H1 (cell line): ENCODE data around the gene CACNA1E. TPM values are rescaled to one million over a fixed set of nuclear protein-coding genes. Genes with fewer than 3 reads are reported as not detected.

Experiments used
- CTCF ChIA-PET: fragments of 300-600 bp; sonication (Branson Sonifier 250); formaldehyde crosslinking; loops from one replicate; lab custom pipeline; 2021; ENCODE audit not compliant: partially characterized antibody; lab: Charles Lee
- POLR2A ChIA-PET: fragments of 300-600 bp; sonication (Branson Sonifier 250); formaldehyde crosslinking; loops from one replicate; lab custom pipeline; 2021; ENCODE audit warnings: inconsistent platforms; ENCODE audit not compliant: partially characterized antibody; lab: Charles Lee
- DNase-seq, 2 experiments: peaks; one replicate each; pipeline versions ENCODE4 v3.0.0 to v3.0.0-alpha.2; 2010 to 2022; ENCODE audit warnings: low spot score in 2 of 2, low read depth in 1 of 2, mixed read lengths in 1 of 2
- FAIRE-seq: peaks from 2 replicates; lab custom pipeline; 2011; peaks lifted over from hg19 to GRCh38; lab: Jason Lieb, UNC
- H2AFZ ChIP-seq: 2 replicates; pipeline ENCODE4 v1.8.1; 2012; ENCODE audit warnings: low read length, inconsistent platforms
- H2AK5ac ChIP-seq: 2 replicates; pipeline ENCODE4 v1.6.1; 2013; ENCODE audit warnings: low read depth, low read length
- H2BK120ac ChIP-seq: replicated peaks from 2 replicates; pipeline ENCODE3; 2013; ENCODE audit warnings: low read depth, low read length, inconsistent platforms
- H2BK12ac ChIP-seq: 2 replicates; pipeline ENCODE4 v1.6.1; 2013; ENCODE audit warnings: low read depth, low read length
- H2BK15ac ChIP-seq: 2 replicates; pipeline ENCODE4 v1.6.1; 2013; ENCODE audit warnings: low read length
- H2BK20ac ChIP-seq: 2 replicates; pipeline ENCODE4 v1.6.1; 2013; ENCODE audit warnings: low read length
- H2BK5ac ChIP-seq: 2 replicates; pipeline ENCODE4 v1.6.1; 2013; ENCODE audit warnings: low read depth, low read length
- H3K14ac ChIP-seq: 2 replicates; pipeline ENCODE4 v1.6.1; 2013; ENCODE audit warnings: inconsistent platforms; ENCODE audit not compliant: insufficient read length
- H3K18ac ChIP-seq: 2 replicates; pipeline ENCODE4 v1.6.1; 2013; ENCODE audit warnings: low read length; ENCODE audit errors: extremely low read depth
- H3K23ac ChIP-seq: 2 replicates; pipeline ENCODE4 v1.6.1; 2013; ENCODE audit warnings: inconsistent platforms; ENCODE audit not compliant: insufficient read length
- H3K23me2 ChIP-seq: 2 replicates; pipeline ENCODE4 v1.6.1; 2013; ENCODE audit warnings: low read depth, low read length
- H3K27ac ChIP-seq: 2 replicates; pipeline ENCODE4 v1.6.1; 2011; ENCODE audit warnings: low read depth, low read length, inconsistent platforms
- H3K27me3 ChIP-seq, 4 experiments: replicated peaks in 1 of 4; 1 replicate in 1 of 4; 2 replicates in 3 of 4; pipeline versions ENCODE4 v1.6.1 to v1.8.1; 2011 to 2013; ENCODE audit warnings: low read length in 3 of 4, mild to moderate bottlenecking in 3 of 4, inconsistent platforms in 2 of 4, mixed read lengths in 2 of 4, moderate library complexity in 1 of 4; ENCODE audit not compliant: control insufficient read depth in 3 of 4, insufficient read depth in 3 of 4; ENCODE audit errors: extremely low read depth in 1 of 4
- H3K36me3 ChIP-seq, 4 experiments: 2 replicates each; pipeline versions ENCODE4 v1.6.1 to v1.8.1; 2011 to 2013; ENCODE audit warnings: mild to moderate bottlenecking in 4 of 4, low read length in 3 of 4, moderate library complexity in 2 of 4, control low read depth in 1 of 4, inconsistent platforms in 1 of 4; ENCODE audit not compliant: insufficient read depth in 4 of 4, control insufficient read depth in 2 of 4
- H3K4ac ChIP-seq: replicated peaks from 2 replicates; pipeline ENCODE3; 2013; ENCODE audit warnings: low read length, low read depth, mixed read lengths, inconsistent platforms; ENCODE audit not compliant: insufficient read length
- H3K4me1 ChIP-seq, 4 experiments: replicated peaks in 1 of 4; 1 replicate in 1 of 4; 2 replicates in 3 of 4; pipeline versions ENCODE4 v1.6.1 to v1.8.1; 2011 to 2013; ENCODE audit warnings: low read length in 3 of 4, inconsistent platforms in 2 of 4, mixed read lengths in 1 of 4; ENCODE audit not compliant: insufficient read depth in 4 of 4, control insufficient read depth in 3 of 4
- H3K4me2 ChIP-seq, 2 experiments: 2 replicates each; pipeline versions ENCODE4 v1.6.1 to v1.8.1; 2011 to 2013; ENCODE audit warnings: low read depth in 2 of 2, low read length in 2 of 2, control low read depth in 1 of 2, inconsistent platforms in 1 of 2, mild to moderate bottlenecking in 1 of 2; ENCODE audit not compliant: insufficient read depth in 1 of 2
- H3K4me3 ChIP-seq, 4 experiments: fragments of 200-600, 300-600 bp in 1 of 4; sonication (generic), shearing (Covaris generic), sonication (Bioruptor Twin) in 1 of 4; 2 replicates each; pipeline versions ENCODE4 v1.5.1 to v1.8.1; 2011 to 2016; ENCODE audit warnings: low read length in 4 of 4, low read depth in 3 of 4, control low read depth in 2 of 4, inconsistent platforms in 2 of 4, mild to moderate bottlenecking in 2 of 4, mixed read lengths in 1 of 4, moderate library complexity in 1 of 4; ENCODE audit not compliant: insufficient read depth in 2 of 4; ENCODE audit errors: extremely low read depth in 1 of 4
- H3K56ac ChIP-seq: replicated peaks from 2 replicates; pipeline ENCODE3; 2013; ENCODE audit warnings: low read depth, mild to moderate bottlenecking, mixed read lengths, low read length, inconsistent platforms; ENCODE audit not compliant: insufficient read length
- H3K79me1 ChIP-seq: 2 replicates; pipeline ENCODE4 v1.6.1; 2013; ENCODE audit warnings: low read depth, low read length, control low read depth
- H3K79me2 ChIP-seq, 2 experiments: 2 replicates each; pipeline versions ENCODE4 v1.6.1 to v1.8.1; 2012 to 2013; ENCODE audit warnings: low read length in 2 of 2, mild to moderate bottlenecking in 2 of 2, inconsistent platforms in 1 of 2; ENCODE audit not compliant: insufficient read depth in 2 of 2, control insufficient read depth in 1 of 2
- H3K9ac ChIP-seq, 4 experiments: replicated peaks in 1 of 4; 1 replicate in 1 of 4; 2 replicates in 3 of 4; pipeline versions ENCODE4 v1.6.1 to v1.8.1; 2011 to 2013; ENCODE audit warnings: low read depth in 3 of 4, low read length in 3 of 4, control low read depth in 2 of 4, mild to moderate bottlenecking in 2 of 4, moderate library complexity in 2 of 4, inconsistent platforms in 1 of 4; ENCODE audit errors: extremely low read depth in 1 of 4
- H3K9me3 ChIP-seq, 2 experiments: 2 replicates each; pipeline versions ENCODE4 v1.6.1 to v1.8.1; 2012 to 2013; ENCODE audit warnings: mild to moderate bottlenecking in 2 of 2, moderate library complexity in 2 of 2, control low read depth in 1 of 2, inconsistent platforms in 1 of 2, low read depth in 1 of 2, low read length in 1 of 2, mixed read lengths in 1 of 2; ENCODE audit not compliant: insufficient read depth in 2 of 2
- H4K20me1 ChIP-seq, 2 experiments: replicated peaks in 1 of 2; 2 replicates each; pipeline versions ENCODE3 to v1.8.1; 2011 to 2013; ENCODE audit warnings: inconsistent platforms in 2 of 2, low read length in 2 of 2, mild to moderate bottlenecking in 1 of 2; ENCODE audit not compliant: insufficient read depth in 2 of 2, control insufficient read depth in 1 of 2
- H4K5ac ChIP-seq: 2 replicates; pipeline ENCODE4 v1.6.1; 2013; ENCODE audit warnings: low read length, low read depth, mixed read lengths, inconsistent platforms; ENCODE audit not compliant: insufficient read length
- H4K8ac ChIP-seq: 2 replicates; pipeline ENCODE4 v1.8.0; 2013; ENCODE audit warnings: mild to moderate bottlenecking, moderate library complexity, low read length, inconsistent platforms; ENCODE audit not compliant: insufficient read depth; ENCODE audit errors: extremely low read depth
- H4K91ac ChIP-seq: replicated peaks from 2 replicates; pipeline ENCODE3; 2013; ENCODE audit warnings: low read length, mixed read lengths, inconsistent platforms; ENCODE audit not compliant: insufficient read length
- BACH1 ChIP-seq: IDR thresholded peaks from 2 replicates; pipeline ENCODE4 v1.6.1; 2012; ENCODE audit warnings: low read length, improper control_type of control experiment
- CHD2 ChIP-seq: IDR thresholded peaks from 2 replicates; pipeline ENCODE4 v1.6.1; 2012; ENCODE audit warnings: low read length, improper control_type of control experiment
- CTBP2 ChIP-seq: IDR thresholded peaks from 2 replicates; pipeline ENCODE4 v1.7.0; 2011; ENCODE audit warnings: borderline replicate concordance, mild to moderate bottlenecking, moderate library complexity, mixed read lengths, low read length; ENCODE audit not compliant: insufficient read depth, insufficient read length
- E2F6 ChIP-seq: IDR thresholded peaks from 2 replicates; pipeline ENCODE4 v1.6.1; 2012; ENCODE audit warnings: inconsistent platforms
- EP300 ChIP-seq, 2 experiments: IDR thresholded peaks; 1 replicate in 1 of 2; 2 replicates in 1 of 2; pipeline ENCODE4 v1.6.1; 2011 to 2012; ENCODE audit warnings: low read depth in 2 of 2, low read length in 2 of 2, mild to moderate bottlenecking in 2 of 2, borderline replicate concordance in 1 of 2, inconsistent platforms in 1 of 2, moderate library complexity in 1 of 2
- GABPA ChIP-seq: IDR thresholded peaks from 2 replicates; pipeline ENCODE4 v1.6.1; 2011; ENCODE audit warnings: mild to moderate bottlenecking, low read length, moderate library complexity, borderline replicate concordance; ENCODE audit not compliant: insufficient read depth
- POLR2A ChIP-seq, 2 experiments: IDR thresholded peaks; 1 replicate in 1 of 2; 2 replicates in 1 of 2; pipeline ENCODE4 v1.6.1; 2011; ENCODE audit warnings: low read depth in 2 of 2, low read length in 2 of 2, mild to moderate bottlenecking in 2 of 2; ENCODE audit errors: control extremely low read depth in 1 of 2
- POU5F1 ChIP-seq: IDR thresholded peaks from 2 replicates; pipeline ENCODE4 v1.6.1; 2011; ENCODE audit warnings: low read depth, mild to moderate bottlenecking, low read length, moderate library complexity
- RBBP5 ChIP-seq: IDR thresholded peaks from 2 replicates; pipeline ENCODE4 v1.7.1; 2012; ENCODE audit warnings: low read depth, mild to moderate bottlenecking, inconsistent platforms, low read length, moderate library complexity, borderline replicate concordance
- SIN3A ChIP-seq, 2 experiments: IDR thresholded peaks in 1 of 2; conservative IDR thresholded peaks in 1 of 2; 2 replicates each; pipeline ENCODE4 v1.6.1; 2011 to 2012; ENCODE audit warnings: low read length in 2 of 2, improper control_type of control experiment in 1 of 2, low read depth in 1 of 2, mild to moderate bottlenecking in 1 of 2
- SIX5 ChIP-seq: IDR thresholded peaks from 2 replicates; pipeline ENCODE4 v1.6.1; 2011; ENCODE audit warnings: mild to moderate bottlenecking, low read depth, low read length
- SP4 ChIP-seq: IDR thresholded peaks from 2 replicates; pipeline ENCODE4 v1.6.1; 2012; ENCODE audit warnings: low read length, inconsistent platforms
- TAF1 ChIP-seq: IDR thresholded peaks from 2 replicates; pipeline ENCODE4 v1.6.1; 2011; ENCODE audit warnings: mild to moderate bottlenecking, low read depth, low read length
- YY1 ChIP-seq: IDR thresholded peaks from 2 replicates; pipeline ENCODE4 v1.6.1; 2011; ENCODE audit warnings: low read depth, mild to moderate bottlenecking, low read length
- WGBS, 2 experiments: shearing (Covaris generic) in 1 of 2; methylation state at CpG; one replicate each; pipeline versions ENCODE4 v1.1.6 to v1.1.7; 2013 to 2015; ENCODE audit warnings: low lambda C conversion rate in 2 of 2, mixed read lengths in 2 of 2, inconsistent platforms in 1 of 2, low coverage in 1 of 2, missing lambda C conversion rate in 1 of 2; ENCODE audit not compliant: insufficient replicate concordance in 2 of 2, insufficient coverage in 1 of 2, insufficient read length in 1 of 2; ENCODE audit errors: extremely low coverage in 1 of 2, missing lambda C conversion rate in 1 of 2; 5-methylcytosine and 5-hydroxymethylcytosine counted together
- polyA plus RNA-seq, 7 experiments: library from polyadenylated mRNA; depleted of rRNA in 3 of 7; stranded (reverse) in 5 of 7; unstranded in 2 of 7; fragments of >200 nt in 5 of 7; fragments of 200-250 nt in 2 of 7; gene quantifications; 1 replicate in 5 of 7; 2 replicates in 1 of 7; 4 replicates in 1 of 7; pipeline versions ENCODE4 v1.2.1 to v1.2.3, GENCODE V29; 2011 to 2013; ENCODE audit warnings: missing spikeins in 2 of 7, mixed read lengths in 2 of 7
- total RNA-seq: library from RNA; stranded (reverse); fragmentation: NEBNext Ultra II Directional; extraction: Animal tissue kit (Norgen Biotek cat#: 25700); gene quantifications from 2 replicates; pipeline ENCODE4 v1.2.1, GENCODE V29; 2021

The CACNA1E gene
- total and polyA plus RNA-seq, 2 of the 8 experiments (the other 6 are each of a cell fraction or from before 2014, with no cell fraction given): 0.98 to 1.3 TPM

GRCh38 chr1:181541458-181541857, 58.1 kb downstream of the CACNA1E start:
- H3K4ac ChIP-seq: no peak overlapping the region
- no peak overlapping the region for H3K4me3 ChIP-seq
- no peak overlapping the region for H3K27ac ChIP-seq
- ChIA-PET CTCF (interaction anchor here (0.7 to 1.7 kb wide), 2 partner anchors 26 to 46 kb away, joined by 3 read pairs; no protein-coding TSS in a partner anchor), POLR2A (no interaction called here)
- no peak overlapping the region for H2AK5ac ChIP-seq
- H3K14ac ChIP-seq: no peak overlapping the region
- FAIRE-seq (no peak), DNase-seq (no peak)
- no peaks in the 10 kb centered on the region for H4K20me1 ChIP-seq
- peaks cover 0 to 7% (median 1%) of the 10 kb centered on the region in 4 experiments; a peak in 3 of 7 replicates for H3K4me1 ChIP-seq
- no peak overlapping the region for H2BK12ac ChIP-seq
- TF ChIP-seq YY1 (no peak), POU5F1 (no peak), SIX5 (no peak), GABPA (no peak), E2F6 (no peak), SP4 (no peak), BACH1 (no peak), TAF1 (no peak), CTBP2 (no peak), EP300 (IDR thresholded peaks at IDR 0.05; ENCODE audit: borderline replicate concordance in 1 of 2, low read depth in 2 of 2, low read length in 2 of 2) (no peak), POLR2A (IDR thresholded peaks at IDR 0.05; ENCODE audit: control extremely low read depth in 1 of 2, low read depth in 2 of 2, low read length in 2 of 2) (no peak), CHD2 (no peak), SIN3A (conservative IDR thresholded peaks at IDR 0.05 in 1 of 2, IDR thresholded peaks at IDR 0.05 in 1 of 2; ENCODE audit: low read depth in 1 of 2, low read length in 2 of 2) (no peak), RBBP5 (no peak)
- H3K9ac ChIP-seq: no peak overlapping the region
- no peaks in the 10 kb centered on the region for H3K27me3 ChIP-seq
- no peaks in the 10 kb centered on the region for H3K23me2 ChIP-seq
- 80% methylated on average over 5 of the region's 5 CpGs; no CpG with 5 or more reads in 1 of the 2 experiments for WGBS, 2 experiments
- no peak overlapping the region for H2BK20ac ChIP-seq
- no peak overlapping the region for H3K23ac ChIP-seq
- no peak overlapping the region for H3K4me2 ChIP-seq
- no peak overlapping the region for H2AFZ ChIP-seq
- no peaks in the 10 kb centered on the region for H3K79me1 ChIP-seq
- H2BK15ac ChIP-seq: no peak overlapping the region
- no peak overlapping the region for H4K91ac ChIP-seq
- no peak overlapping the region for H2BK120ac ChIP-seq
- no peak overlapping the region for H3K18ac ChIP-seq
- no peak overlapping the region for H2BK5ac ChIP-seq
- no peaks in the 10 kb centered on the region for H3K79me2 ChIP-seq
- no peak overlapping the region for H4K8ac ChIP-seq
- H4K5ac ChIP-seq: no peak overlapping the region
- H3K9me3 ChIP-seq: no peaks in the 10 kb centered on the region
- H3K36me3 ChIP-seq: no peaks in the 10 kb centered on the region
- no peak overlapping the region for H3K56ac ChIP-seq
